GM23248 (cell line): ENCODE data around the gene DUSP7.

ENCODE experiments used
- EZH2 ChIP-seq: fragments of 200-600 bp; sonication (generic); IDR thresholded peaks from 2 replicates; pipeline ENCODE4 v1.6.1; 2018; ENCODE audit warnings: antibody characterized with exemption, mild to moderate bottlenecking; ENCODE audit not compliant: insufficient read depth, poor library complexity, severe bottlenecking
- EZH2phosphoT487 ChIP-seq: fragments of 200-600 bp; sonication (generic); IDR thresholded peaks from 2 replicates; pipeline ENCODE4 v1.6.1; 2018; ENCODE audit warnings: antibody characterized with exemption, moderate library complexity, mild to moderate bottlenecking, low read depth; ENCODE audit not compliant: insufficient read depth

- no peak for TF ChIP-seq EZH2
- no peak for TF ChIP-seq EZH2phosphoT487
These were observed 20.8 kb upstream of the DUSP7 start for GRCh38 chr3:52076896-52077780.
